Rectal smooth muscle tissue (tissue), 1 donor: ENCODE results near the gene SLC44A3.

ENCODE experiments used
- H3K27ac ChIP-seq: one replicate; pipeline ENCODE4 v1.7.0; 2013; ENCODE audit warnings: low read depth, low read length, inconsistent platforms
- H3K27me3 ChIP-seq: one replicate; pipeline ENCODE4 v1.7.0; 2013; ENCODE audit warnings: low read length; ENCODE audit not compliant: control insufficient read depth, insufficient read depth
- H3K36me3 ChIP-seq: one replicate; pipeline ENCODE4 v1.7.0; 2013; ENCODE audit warnings: low read length; ENCODE audit not compliant: control insufficient read depth, insufficient read depth
- H3K4me1 ChIP-seq: one replicate; pipeline ENCODE4 v1.7.0; 2013; ENCODE audit warnings: low read length; ENCODE audit not compliant: control insufficient read depth, insufficient read depth
- H3K4me3 ChIP-seq: one replicate; pipeline ENCODE4 v1.7.0; 2013; ENCODE audit warnings: low read length
- H3K9ac ChIP-seq: one replicate; pipeline ENCODE4 v1.7.0; 2013; ENCODE audit warnings: low read length

Gene SLC44A3

DNA sequence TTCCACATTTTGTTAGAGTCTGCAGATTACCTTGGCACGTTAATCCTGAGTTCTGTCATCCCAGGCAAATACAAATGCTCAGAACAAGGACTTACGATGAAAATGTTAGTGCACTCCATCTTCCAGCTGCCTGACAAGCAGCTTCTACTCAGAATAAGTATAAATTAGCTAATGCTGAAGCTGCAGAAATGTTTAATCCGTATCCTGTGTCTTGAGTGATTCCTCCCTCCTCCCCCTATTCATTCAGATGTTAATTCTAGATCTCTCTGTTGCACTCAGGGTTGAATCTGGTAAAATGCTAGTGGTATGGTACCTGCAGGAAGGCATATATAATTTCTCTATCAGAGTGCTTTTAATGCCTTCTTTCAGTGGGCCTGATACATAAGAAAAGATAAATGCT lies 66.9 kb downstream of the SLC44A3 start:
- Histone ChIP-seq H3K9ac (no peak overlapping the region), H3K36me3 (no peaks in the 10 kb centered on the region), H3K4me3 (no peak overlapping the region), H3K4me1 (peaks cover 8% of the 10 kb centered on the region), H3K27me3 (no peaks in the 10 kb centered on the region), H3K27ac (no peak overlapping the region)

GRCh38 chr1:94887603-94888171 lies 67.5 kb downstream of the SLC44A3 start:
- Histone ChIP-seq H3K4me3 (no peak overlapping the region), H3K4me1 (peaks cover 8% of the 10 kb centered on the region), H3K36me3 (no peaks in the 10 kb centered on the region), H3K27ac (no peak overlapping the region), H3K27me3 (no peaks in the 10 kb centered on the region), H3K9ac (no peak overlapping the region)

GRCh38 chr1:94888201-94888600 lies 68.0 kb downstream of the SLC44A3 start:
- H3K9ac ChIP-seq = no peak overlapping the region
- H3K27ac ChIP-seq = no peak overlapping the region
- H3K4me3 ChIP-seq = no peak overlapping the region
- no peaks in the 10 kb centered on the region for H3K36me3 ChIP-seq
- no peaks in the 10 kb centered on the region for H3K27me3 ChIP-seq
- peaks cover 8% of the 10 kb centered on the region for H3K4me1 ChIP-seq

DNA sequence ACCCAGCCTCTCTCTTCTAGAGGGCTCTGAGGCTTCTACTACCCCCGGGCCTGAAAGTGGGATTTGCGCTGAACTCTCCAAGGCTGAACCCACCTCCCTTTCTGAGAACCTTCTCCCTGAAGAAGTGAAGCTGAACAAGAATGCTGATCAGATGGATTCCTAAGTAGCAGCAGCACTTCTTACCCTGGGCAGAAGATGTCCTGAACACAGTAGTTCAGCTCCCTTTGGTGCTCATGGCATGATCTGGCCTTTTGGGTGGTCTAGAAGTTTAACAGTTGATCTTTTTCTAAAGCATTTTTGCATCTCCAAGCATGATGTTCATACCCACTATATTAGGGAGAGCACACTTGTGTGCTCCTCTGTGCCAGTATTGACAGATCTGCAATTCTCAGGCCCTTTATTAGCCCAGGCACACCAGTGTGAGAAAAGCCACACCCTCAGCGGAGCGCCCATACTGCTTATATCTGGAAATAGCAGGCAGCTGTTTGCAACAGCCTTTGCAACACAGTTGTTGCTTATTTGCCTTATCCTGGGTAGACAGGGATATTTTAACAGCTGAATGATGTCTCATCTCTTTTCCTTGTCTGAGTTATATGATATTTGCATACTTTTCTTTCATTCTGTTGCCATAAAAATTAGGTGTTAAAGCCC lies 72.6 kb downstream of the SLC44A3 start:
- no peak overlapping the region for H3K9ac ChIP-seq
- H3K27me3 ChIP-seq = no peaks in the 10 kb centered on the region
- H3K4me3 ChIP-seq = no peak overlapping the region
- H3K4me1 ChIP-seq = no peaks in the 10 kb centered on the region
- H3K27ac ChIP-seq = no peak overlapping the region
- peaks cover 14% of the 10 kb centered on the region for H3K36me3 ChIP-seq

- Histone ChIP-seq H3K36me3 (peaks cover 14% of the 10 kb centered on the region), H3K4me1 (peaks cover 3% of the 10 kb centered on the region), H3K4me3 (no peak overlapping the region), H3K9ac (no peak overlapping the region), H3K27me3 (no peaks in the 10 kb centered on the region), H3K27ac (no peak overlapping the region)
Measured at GRCh38 chr1:94894630-94895029, 74.5 kb downstream of the SLC44A3 start.

DNA sequence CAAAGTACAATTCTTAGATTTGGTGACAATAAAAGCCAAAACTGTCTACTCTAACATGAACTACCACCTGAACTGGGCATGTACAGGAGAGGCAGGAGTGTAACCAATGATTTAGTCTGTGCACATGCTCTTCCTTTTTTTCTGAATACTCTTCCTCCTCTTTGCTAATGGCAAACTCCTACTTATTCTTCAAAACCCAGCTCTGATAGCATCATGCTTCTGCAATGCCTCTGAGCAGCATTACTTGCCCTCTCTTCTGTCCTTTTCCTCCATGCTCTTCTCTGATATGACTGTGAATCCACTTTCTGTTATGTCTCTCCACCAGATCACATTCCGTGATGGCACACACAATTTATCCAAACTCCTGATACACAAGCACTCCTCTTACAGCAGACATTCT lies 75.4 kb downstream of the SLC44A3 start:
- peaks cover 14% of the 10 kb centered on the region for H3K36me3 ChIP-seq
- H3K27ac ChIP-seq = no peak overlapping the region
- H3K9ac ChIP-seq = no peak overlapping the region
- H3K4me3 ChIP-seq = no peak overlapping the region
- no peaks in the 10 kb centered on the region for H3K27me3 ChIP-seq
- H3K4me1 ChIP-seq = peaks cover 5% of the 10 kb centered on the region

DNA sequence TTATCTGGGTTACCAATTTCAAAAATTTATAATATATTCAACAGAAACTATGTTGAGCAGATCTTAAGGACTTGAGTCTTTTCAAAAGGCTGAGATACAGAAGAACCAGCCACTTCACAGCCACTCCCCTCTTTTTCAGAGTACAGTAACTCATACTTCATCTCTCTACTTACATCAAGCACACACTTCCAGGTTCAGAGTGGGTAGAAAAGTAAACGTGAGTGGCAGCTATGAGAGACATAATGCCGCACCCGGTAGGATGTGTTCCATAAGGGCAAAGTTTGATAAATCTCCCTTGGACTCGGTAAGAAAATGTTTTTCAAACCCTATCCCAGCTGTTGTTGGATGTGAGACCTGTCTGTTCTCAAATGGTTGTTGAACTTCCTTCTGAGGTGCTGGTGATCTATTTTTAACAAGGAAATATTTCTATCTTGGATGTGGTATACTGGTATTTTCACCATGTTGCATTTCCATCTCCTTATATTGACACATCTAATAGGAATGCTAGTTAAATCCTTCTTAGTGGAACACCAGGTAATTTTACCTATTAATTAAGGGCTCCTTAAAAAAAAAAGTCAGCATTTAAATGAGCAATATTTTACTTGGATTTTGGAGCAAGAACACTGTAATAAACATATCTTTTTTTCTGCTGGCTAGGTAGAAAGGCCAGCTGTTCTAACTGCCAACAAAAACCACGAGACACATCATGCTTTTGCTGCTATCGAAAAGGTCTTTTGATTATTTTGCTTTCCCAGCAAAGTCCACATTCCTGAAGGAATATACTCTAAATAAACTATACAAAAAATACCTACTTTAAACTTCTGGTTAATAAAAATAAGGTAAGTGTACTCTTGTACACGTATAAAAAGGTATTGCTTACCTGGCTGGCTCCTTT lies 78.6 kb downstream of the SLC44A3 start:
- Histone ChIP-seq H3K27me3 (no peaks in the 10 kb centered on the region), H3K4me3 (no peak overlapping the region), H3K4me1 (peaks cover 15% of the 10 kb centered on the region), H3K9ac (no peak overlapping the region), H3K36me3 (peaks cover 14% of the 10 kb centered on the region), H3K27ac (peak overlapping the region; percentile 38)

- Histone ChIP-seq H3K27me3 (no peaks in the 10 kb centered on the region), H3K27ac (no peak overlapping the region), H3K9ac (no peak overlapping the region), H3K4me1 (peaks cover 19% of the 10 kb centered on the region), H3K36me3 (peaks cover 13% of the 10 kb centered on the region), H3K4me3 (no peak overlapping the region)
Measured at GRCh38 chr1:94899756-94900155, 79.6 kb downstream of the SLC44A3 start.

GRCh38 chr1:94901841-94902240 lies 81.7 kb downstream of the SLC44A3 start:
- Histone ChIP-seq H3K36me3 (no peaks in the 10 kb centered on the region), H3K9ac (no peak overlapping the region), H3K27me3 (no peaks in the 10 kb centered on the region), H3K4me3 (no peak overlapping the region), H3K4me1 (peaks cover 22% of the 10 kb centered on the region), H3K27ac (peak overlapping the region; percentile 4)

- Histone ChIP-seq H3K27me3 (no peaks in the 10 kb centered on the region), H3K4me3 (no peak overlapping the region), H3K27ac (peak overlapping the region; percentile 45), H3K9ac (no peak overlapping the region), H3K36me3 (no peaks in the 10 kb centered on the region), H3K4me1 (peaks cover 22% of the 10 kb centered on the region)
Measured at GRCh38 chr1:94903280-94904009, 83.3 kb downstream of the SLC44A3 start.

GRCh38 chr1:94905207-94905606 lies 85.0 kb downstream of the SLC44A3 start:
- Histone ChIP-seq H3K27ac (no peak overlapping the region), H3K9ac (no peak overlapping the region), H3K4me3 (no peak overlapping the region), H3K36me3 (no peaks in the 10 kb centered on the region), H3K4me1 (peaks cover 17% of the 10 kb centered on the region), H3K27me3 (no peaks in the 10 kb centered on the region)

GRCh38 chr1:94906382-94906781 lies 86.2 kb downstream of the SLC44A3 start:
- H3K4me1 ChIP-seq = peaks cover 21% of the 10 kb centered on the region
- H3K27me3 ChIP-seq = no peaks in the 10 kb centered on the region
- H3K9ac ChIP-seq = no peak overlapping the region
- H3K36me3 ChIP-seq = no peaks in the 10 kb centered on the region
- no peak overlapping the region for H3K4me3 ChIP-seq
- H3K27ac ChIP-seq = no peak overlapping the region
